Smooth muscle cell of bladder (primary cell): Measurements from ENCODE around the gene TPTE2. TPM values are rescaled to one million over a fixed set of nuclear protein-coding genes. Genes with fewer than 3 reads are reported as not detected.

Source experiments
- total RNA-seq: library from RNA; depleted of rRNA; stranded (reverse); fragments of >200 nt; gene quantifications from 2 replicates; pipeline ENCODE4 v1.2.3, GENCODE V29; 2014

Gene TPTE2
- 0.09 TPM in 1 of 2 replicates, not detected in the other for total RNA-seq

GRCh38 chr13:19561127-19561582, at the start of gene TPTE2:
Gene TPTE2, minus strand, starts transcription at chr13:19561532. Its CDS starts 58,298 bp downstream, at chr13:19503234.

Other genes with a start within 250 kb of the TPTE2 start
- 15.1 and 19.0 TPM in 2 replicates for gene MPHOSPH8, start 72.1 kb upstream of the TPTE2 start, total RNA-seq
- 40.8 and 46.4 TPM in 2 replicates for gene PSPC1, start 221.4 kb upstream of the TPTE2 start, total RNA-seq